Fibroblast of gingiva (primary cell): ENCODE measurements around the gene PFKFB3.

Experiments used
- DNase-seq: peaks from one replicate; pipeline ENCODE4 v3.0.0-alpha.2; 2011; ENCODE audit warnings: low read depth

PFKFB3 gene

DNA sequence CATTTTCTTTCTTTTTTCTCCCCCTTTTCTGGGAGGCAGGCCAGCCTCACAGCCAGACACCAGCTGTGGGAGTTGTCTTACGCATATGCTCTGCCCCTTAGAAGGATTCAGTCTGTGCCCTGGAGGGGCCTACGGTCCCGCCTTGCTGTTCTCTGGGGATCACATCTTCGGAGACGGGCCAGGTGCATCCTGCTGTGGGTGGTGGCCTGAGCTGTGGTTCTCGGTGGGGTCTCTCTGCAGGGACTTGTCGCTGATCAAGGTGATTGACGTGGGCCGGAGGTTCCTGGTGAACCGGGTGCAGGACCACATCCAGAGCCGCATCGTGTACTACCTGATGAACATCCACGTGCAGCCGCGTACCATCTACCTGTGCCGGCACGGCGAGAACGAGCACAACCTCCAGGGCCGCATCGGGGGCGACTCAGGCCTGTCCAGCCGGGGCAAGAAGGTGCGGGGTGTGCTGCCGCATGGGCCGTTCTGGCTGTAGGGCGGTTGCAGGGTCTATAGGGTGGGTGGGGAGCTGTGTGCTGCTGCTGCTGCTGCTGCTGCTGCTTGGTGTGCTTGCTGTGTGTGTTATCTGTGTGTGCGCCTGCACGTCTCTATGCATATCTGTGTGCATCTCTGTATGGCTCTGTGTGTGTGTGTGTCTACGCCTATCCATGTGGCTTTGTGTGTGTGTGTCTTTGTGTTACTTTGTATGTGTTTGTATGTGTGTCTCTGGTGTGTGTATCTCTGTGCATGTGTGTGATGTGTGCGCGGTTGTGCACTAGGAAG, 17.9 kb downstream of the PFKFB3 start:
- no peak for DNase-seq

- no peak for DNase-seq
Observed at GRCh38 chr10:6221192-6221940, 18.6 kb downstream of the PFKFB3 start.

- no peak for DNase-seq
Observed at GRCh38 chr10:6221971-6222751, 19.4 kb downstream of the PFKFB3 start.

- no peak for DNase-seq
Observed at GRCh38 chr10:6222755-6223154, 20.0 kb downstream of the PFKFB3 start.

GRCh38 chr10:6223981-6224380, 21.2 kb downstream of the PFKFB3 start:
- DNase-seq: no peak

- DNase-seq: no peak
Observed at GRCh38 chr10:6224781-6225180, 22.0 kb downstream of the PFKFB3 start.

GRCh38 chr10:6225263-6225814, 22.6 kb downstream of the PFKFB3 start:
- DNase-seq: no peak

GRCh38 chr10:6226216-6226615, 23.5 kb downstream of the PFKFB3 start:
- no peak for DNase-seq

DNA sequence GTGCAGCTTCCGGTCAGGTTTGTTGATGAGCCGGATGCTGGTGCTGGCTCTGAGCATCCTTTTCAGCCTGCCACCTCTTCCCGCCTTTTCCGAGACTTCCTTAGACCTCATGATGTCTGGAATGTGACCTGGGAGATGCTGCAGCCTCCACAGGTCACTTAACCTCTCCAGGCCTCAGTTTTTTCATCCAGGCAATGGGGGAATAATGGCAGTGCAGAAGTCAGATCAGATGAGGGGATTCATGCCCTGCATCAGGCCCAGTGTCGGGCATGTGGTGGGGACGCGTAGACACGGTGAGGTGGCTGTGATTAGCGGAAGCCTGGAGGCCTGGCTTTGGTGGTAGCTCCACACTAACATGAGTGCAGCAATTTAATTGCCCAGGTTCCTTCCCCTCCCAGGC, 24.6 kb downstream of the PFKFB3 start:
- no peak for DNase-seq

- DNase-seq: no peak
Observed at GRCh38 chr10:6228010-6228511, 25.3 kb downstream of the PFKFB3 start.

DNA sequence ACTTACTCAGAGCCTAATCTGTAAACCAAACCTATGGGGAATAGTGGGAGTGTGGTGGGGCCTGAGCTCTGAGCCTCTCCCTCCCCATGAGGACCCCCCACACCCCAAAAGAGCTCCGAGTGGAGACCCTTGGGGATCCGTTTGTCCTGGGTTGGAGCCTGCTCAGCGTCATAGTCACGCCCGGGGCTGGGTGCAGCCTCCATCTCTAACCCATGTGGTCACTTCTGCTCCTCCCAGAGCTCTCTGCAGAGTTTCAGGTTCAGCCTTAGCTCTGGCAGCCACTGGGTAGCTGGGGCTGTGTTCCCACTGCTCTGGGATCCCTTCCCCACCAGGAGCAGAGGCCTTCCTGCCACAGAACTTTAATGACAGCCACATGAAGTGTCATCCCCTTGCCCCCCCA, 25.9 kb downstream of the PFKFB3 start:
- no peak for DNase-seq

GRCh38 chr10:6229290-6229689, 26.6 kb downstream of the PFKFB3 start:
- DNase-seq: no peak

GRCh38 chr10:6229746-6230145, 27.0 kb downstream of the PFKFB3 start:
- DNase-seq: no peak

DNA sequence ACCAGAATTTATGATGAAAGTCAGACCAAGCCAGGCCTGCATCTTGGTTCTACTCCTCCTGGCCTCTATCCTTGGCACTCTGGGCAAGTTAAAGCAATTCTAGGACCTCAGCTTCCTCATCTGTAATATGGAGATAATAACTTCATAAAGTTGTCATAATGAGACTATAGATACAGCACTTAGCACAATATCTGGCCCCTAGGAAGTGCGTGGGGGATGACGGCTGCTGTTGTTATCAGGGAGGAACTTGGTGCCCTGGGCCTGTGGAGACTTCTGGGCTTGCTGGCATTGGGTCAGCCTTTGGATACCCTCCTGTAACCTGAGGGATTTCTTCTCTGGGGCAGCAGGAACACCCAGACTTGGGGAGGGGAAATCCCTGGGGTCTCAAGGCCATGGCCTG, 27.6 kb downstream of the PFKFB3 start:
- no peak for DNase-seq

- no peak for DNase-seq
Observed at GRCh38 chr10:6231146-6231545, 28.4 kb downstream of the PFKFB3 start.

DNA sequence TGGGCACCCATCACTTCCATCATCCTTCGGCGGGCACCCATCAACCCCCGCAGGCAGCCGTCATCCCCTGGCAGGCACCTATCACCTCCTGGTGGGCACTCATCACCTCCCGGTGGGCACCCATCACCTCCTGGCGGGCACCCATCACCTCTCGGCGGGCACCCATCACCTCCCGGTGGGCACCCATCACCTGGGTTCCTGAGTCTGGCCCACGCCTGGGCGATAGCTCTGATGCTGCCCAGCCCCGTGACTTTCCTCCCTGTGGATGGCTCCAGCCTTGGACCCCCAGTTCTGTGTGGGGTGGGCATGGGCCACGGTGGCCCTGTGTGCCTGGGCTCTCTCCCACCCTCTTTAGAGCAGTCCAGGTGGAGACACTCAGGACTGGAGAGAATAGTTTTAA, 29.0 kb downstream of the PFKFB3 start:
- no peak for DNase-seq

DNA sequence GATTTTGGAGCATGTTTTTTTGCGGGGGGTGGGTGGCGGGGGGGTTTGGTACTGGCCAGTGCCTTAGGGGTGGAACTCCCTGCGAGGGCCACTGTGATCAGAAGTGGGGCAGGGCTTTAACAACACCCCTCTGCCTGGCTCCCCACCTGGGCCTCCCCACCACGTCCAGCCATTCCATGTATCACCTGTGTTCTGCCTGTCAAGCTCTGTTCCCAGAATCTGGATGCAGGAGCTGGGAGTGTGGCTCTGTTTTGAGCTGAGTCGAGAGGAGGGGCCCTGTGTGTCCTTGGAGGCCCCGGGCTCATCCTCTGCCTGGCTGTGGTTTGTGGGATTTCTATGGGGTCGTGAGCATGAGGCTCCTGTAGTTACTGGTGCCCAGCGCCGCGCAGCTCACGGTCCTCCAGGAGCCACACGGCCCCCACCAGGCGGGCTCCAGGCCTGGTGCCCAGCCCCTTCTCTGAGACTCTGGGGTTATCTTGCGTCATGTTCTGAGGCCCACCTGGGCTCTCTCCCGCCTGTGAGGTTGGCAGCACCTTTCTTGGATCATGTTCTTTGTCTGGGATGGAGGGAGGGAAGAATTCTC, 29.6 kb downstream of the PFKFB3 start:
- no peak for DNase-seq

DNA sequence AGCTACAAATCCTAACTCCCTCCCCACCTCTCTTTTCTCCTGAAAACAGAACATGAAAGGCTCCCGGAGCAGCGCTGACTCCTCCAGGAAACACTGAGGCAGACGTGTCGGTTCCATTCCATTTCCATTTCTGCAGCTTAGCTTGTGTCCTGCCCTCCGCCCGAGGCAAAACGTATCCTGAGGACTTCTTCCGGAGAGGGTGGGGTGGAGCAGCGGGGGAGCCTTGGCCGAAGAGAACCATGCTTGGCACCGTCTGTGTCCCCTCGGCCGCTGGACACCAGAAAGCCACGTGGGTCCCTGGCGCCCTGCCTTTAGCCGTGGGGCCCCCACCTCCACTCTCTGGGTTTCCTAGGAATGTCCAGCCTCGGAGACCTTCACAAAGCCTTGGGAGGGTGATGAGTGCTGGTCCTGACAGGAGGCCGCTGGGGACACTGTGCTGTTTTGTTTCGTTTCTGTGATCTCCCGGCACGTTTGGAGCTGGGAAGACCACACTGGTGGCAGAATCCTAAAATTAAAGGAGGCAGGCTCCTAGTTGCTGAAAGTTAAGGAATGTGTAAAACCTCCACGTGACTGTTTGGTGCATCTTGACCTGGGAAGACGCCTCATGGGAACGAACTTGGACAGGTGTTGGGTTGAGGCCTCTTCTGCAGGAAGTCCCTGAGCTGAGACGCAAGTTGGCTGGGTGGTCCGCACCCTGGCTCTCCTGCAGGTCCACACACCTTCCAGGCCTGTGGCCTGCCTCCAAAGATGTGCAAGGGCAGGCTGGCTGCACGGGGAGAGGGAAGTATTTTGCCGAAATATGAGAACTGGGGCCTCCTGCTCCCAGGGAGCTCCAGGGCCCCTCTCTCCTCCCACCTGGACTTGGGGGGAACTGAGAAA, 30.4 kb downstream of the PFKFB3 start:
- DNase-seq: no peak

DNA sequence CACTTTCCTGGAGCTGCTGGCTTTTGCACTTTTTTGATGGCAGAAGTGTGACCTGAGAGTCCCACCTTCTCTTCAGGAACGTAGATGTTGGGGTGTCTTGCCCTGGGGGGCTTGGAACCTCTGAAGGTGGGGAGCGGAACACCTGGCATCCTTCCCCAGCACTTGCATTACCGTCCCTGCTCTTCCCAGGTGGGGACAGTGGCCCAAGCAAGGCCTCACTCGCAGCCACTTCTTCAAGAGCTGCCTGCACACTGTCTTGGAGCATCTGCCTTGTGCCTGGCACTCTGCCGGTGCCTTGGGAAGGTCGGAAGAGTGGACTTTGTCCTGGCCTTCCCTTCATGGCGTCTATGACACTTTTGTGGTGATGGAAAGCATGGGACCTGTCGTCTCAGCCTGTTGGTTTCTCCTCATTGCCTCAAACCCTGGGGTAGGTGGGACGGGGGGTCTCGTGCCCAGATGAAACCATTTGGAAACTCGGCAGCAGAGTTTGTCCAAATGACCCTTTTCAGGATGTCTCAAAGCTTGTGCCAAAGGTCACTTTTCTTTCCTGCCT, 31.1 kb downstream of the PFKFB3 start:
- no peak for DNase-seq

GRCh38 chr10:6234371-6234770, 31.6 kb downstream of the PFKFB3 start:
- DNase-seq: no peak
